WERI-Rb-1 (cell line): Measurements from ENCODE around the gene LCN6.

Experiments
- DNase-seq: peaks from one replicate; pipeline ENCODE4 v3.0.0-alpha.2; 2020
- H3K27ac ChIP-seq: fragments of 250-450 bp; sonication (Bioruptor Pico); 2 replicates; pipeline ENCODE4 v1.5.1; 2020; ENCODE audit warnings: mild to moderate bottlenecking, moderate library complexity
- H3K27me3 ChIP-seq: fragments of 250-450 bp; sonication (Bioruptor Pico); 2 replicates; pipeline ENCODE4 v1.5.1; 2021; ENCODE audit warnings: mild to moderate bottlenecking, low read depth, moderate library complexity; ENCODE audit not compliant: insufficient read depth, severe bottlenecking
- H3K36me3 ChIP-seq: fragments of 250-450 bp; sonication (Bioruptor Pico); 2 replicates; pipeline ENCODE4 v1.5.1; 2020; ENCODE audit warnings: mild to moderate bottlenecking, moderate library complexity
- H3K4me3 ChIP-seq: 2 replicates; pipeline ENCODE4 v1.5.1; 2011; ENCODE audit warnings: low read depth, mild to moderate bottlenecking, control low read depth, low read length
- H3K9me3 ChIP-seq: fragments of 250-450 bp; sonication (Bioruptor Pico); 2 replicates; pipeline ENCODE4 v1.5.1; 2021; ENCODE audit warnings: mild to moderate bottlenecking, moderate library complexity; ENCODE audit not compliant: severe bottlenecking
- TF ChIP-seq, protein P1 (sequence below): IDR thresholded peaks from 2 replicates; pipeline ENCODE4 v1.5.1; 2011; ENCODE audit warnings: low read depth, mild to moderate bottlenecking, control low read depth, inconsistent platforms, low read length

LCN6 gene

GRCh38 chr9:136740069-136740468 lies 8.3 kb downstream of the LCN6 start:
- no peaks in the 10 kb centered on the region for H3K27me3 ChIP-seq
- TF ChIP-seq, protein P1, sequence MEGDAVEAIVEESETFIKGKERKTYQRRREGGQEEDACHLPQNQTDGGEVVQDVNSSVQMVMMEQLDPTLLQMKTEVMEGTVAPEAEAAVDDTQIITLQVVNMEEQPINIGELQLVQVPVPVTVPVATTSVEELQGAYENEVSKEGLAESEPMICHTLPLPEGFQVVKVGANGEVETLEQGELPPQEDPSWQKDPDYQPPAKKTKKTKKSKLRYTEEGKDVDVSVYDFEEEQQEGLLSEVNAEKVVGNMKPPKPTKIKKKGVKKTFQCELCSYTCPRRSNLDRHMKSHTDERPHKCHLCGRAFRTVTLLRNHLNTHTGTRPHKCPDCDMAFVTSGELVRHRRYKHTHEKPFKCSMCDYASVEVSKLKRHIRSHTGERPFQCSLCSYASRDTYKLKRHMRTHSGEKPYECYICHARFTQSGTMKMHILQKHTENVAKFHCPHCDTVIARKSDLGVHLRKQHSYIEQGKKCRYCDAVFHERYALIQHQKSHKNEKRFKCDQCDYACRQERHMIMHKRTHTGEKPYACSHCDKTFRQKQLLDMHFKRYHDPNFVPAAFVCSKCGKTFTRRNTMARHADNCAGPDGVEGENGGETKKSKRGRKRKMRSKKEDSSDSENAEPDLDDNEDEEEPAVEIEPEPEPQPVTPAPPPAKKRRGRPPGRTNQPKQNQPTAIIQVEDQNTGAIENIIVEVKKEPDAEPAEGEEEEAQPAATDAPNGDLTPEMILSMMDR, result no peak
- no peaks in the 10 kb centered on the region for H3K9me3 ChIP-seq
- H3K4me3 ChIP-seq, result no peak overlapping the region
- H3K27ac ChIP-seq, result no peak overlapping the region
- DNase-seq, result no peak
- no peaks in the 10 kb centered on the region for H3K36me3 ChIP-seq

DNA sequence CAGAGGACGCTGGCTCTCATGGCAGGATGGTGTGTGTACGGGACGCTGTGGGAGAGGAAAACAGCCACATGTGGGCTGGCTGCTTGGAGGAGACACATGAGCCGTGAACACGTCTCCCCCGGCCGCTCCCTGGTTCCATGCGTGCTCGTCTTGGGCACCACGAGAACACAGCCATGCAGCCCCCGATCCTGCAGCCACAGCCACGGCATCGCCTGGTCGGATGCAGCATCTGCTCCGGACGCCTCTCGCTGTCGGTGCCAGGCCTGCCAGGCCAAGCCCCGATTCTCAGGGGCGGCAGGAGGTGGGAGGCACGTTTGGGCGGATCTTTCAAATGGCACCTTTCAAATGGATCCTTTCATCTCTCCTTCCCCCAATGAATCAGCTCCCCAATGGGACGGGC lies 8.8 kb downstream of the LCN6 start:
- no peak for DNase-seq
- TF ChIP-seq, protein P1, result no peak
- H3K27ac ChIP-seq, result no peak overlapping the region
- no peak overlapping the region for H3K4me3 ChIP-seq
- H3K9me3 ChIP-seq, result no peaks in the 10 kb centered on the region
- no peaks in the 10 kb centered on the region for H3K36me3 ChIP-seq
- H3K27me3 ChIP-seq, result no peaks in the 10 kb centered on the region

GRCh38 chr9:136738960-136739359 lies 9.4 kb downstream of the LCN6 start:
- Histone ChIP-seq H3K4me3 (no peak overlapping the region), H3K27ac (no peak overlapping the region), H3K27me3 (no peaks in the 10 kb centered on the region), H3K9me3 (no peaks in the 10 kb centered on the region), H3K36me3 (no peaks in the 10 kb centered on the region)
- DNase-seq, result no peak
- TF ChIP-seq, protein P1, result no peak

DNA sequence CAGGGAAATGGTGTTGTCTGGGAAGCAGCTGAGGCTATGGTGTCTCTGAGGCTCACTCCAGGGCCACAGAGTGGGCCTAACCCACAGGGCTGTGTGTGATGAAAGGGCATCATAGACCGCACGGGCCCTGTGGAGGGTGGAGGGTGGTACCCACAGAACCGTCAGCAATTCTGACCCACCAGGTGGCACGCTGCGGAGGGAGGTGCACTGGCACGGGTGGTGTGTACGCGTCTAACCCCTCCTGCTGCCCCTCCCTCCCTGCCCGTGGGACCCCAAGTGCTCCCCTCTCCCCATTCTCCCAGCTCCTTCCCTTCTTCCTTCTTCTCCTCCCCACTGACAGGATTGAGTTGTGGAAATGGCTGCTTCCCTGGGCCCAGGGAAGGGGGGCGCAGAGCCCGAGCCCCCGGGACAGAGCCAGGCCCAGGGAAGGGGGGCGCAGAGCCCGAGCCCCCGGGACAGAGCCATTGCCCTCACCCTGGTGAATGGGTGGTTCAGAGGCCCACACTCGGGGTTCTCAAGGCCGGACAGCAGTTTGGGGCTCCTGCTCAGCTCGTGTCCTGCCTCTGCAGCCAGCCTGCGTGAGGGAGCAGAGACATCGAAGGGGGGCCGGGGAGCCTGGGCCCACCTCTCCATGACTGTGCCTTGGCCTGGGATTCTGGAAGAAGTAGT lies 12.4 kb downstream of the LCN6 start:
- no peaks in the 10 kb centered on the region for H3K27me3 ChIP-seq
- TF ChIP-seq, protein P1, result no peak
- no peak overlapping the region for H3K27ac ChIP-seq
- no peaks in the 10 kb centered on the region for H3K9me3 ChIP-seq
- H3K36me3 ChIP-seq, result no peaks in the 10 kb centered on the region
- no peak overlapping the region for H3K4me3 ChIP-seq
- no peak for DNase-seq

GRCh38 chr9:136734837-136735496 lies 13.4 kb downstream of the LCN6 start:
- Histone ChIP-seq H3K9me3 (no peaks in the 10 kb centered on the region), H3K4me3 (no peak overlapping the region), H3K27ac (no peak overlapping the region), H3K36me3 (no peaks in the 10 kb centered on the region), H3K27me3 (no peaks in the 10 kb centered on the region)
- no peak for DNase-seq
- TF ChIP-seq, protein P1, result no peak

GRCh38 chr9:136733611-136734010 lies 14.7 kb downstream of the LCN6 start:
- H3K27me3 ChIP-seq, result peaks cover 6% of the 10 kb centered on the region

More at GRCh38 chr9:136733611-136734010, 14.7 kb downstream of the LCN6 start:
- no peaks in the 10 kb centered on the region for H3K9me3 ChIP-seq
- no peak for DNase-seq
- no peak overlapping the region for H3K4me3 ChIP-seq
- TF ChIP-seq, protein P1, result no peak
- H3K36me3 ChIP-seq, result no peaks in the 10 kb centered on the region
- H3K27ac ChIP-seq, result no peak overlapping the region
